Suprapubic skin (tissue), 4 donors: Measurements from ENCODE around the gene WWC2. TPM values are rescaled to one million over a fixed set of nuclear protein-coding genes. Genes with fewer than 3 reads are reported as not detected.
"Not testable (repeated sequence)": the region's sequence is repeated elsewhere in the genome, so short reads cannot be mapped to it uniquely, and the experiment has no call there.

ENCODE experiments used
- DNase-seq, 2 donors: peaks; one replicate each; pipeline ENCODE4 v3.0.0-alpha.2; 2019; ENCODE audit warnings: low spot score in 2 of 2
- H3K27ac ChIP-seq: fragments of 200-600 bp; sonication (generic); one replicate; pipeline ENCODE4 v1.5.1; 2019
- H3K27me3 ChIP-seq: fragments of 200-600 bp; sonication (generic); one replicate; pipeline ENCODE4 v1.5.1; 2019
- H3K36me3 ChIP-seq: fragments of 200-600 bp; sonication (generic); one replicate; pipeline ENCODE4 v1.5.1; 2019
- H3K4me1 ChIP-seq: fragments of 200-600 bp; sonication (generic); one replicate; pipeline ENCODE4 v1.5.1; 2019
- H3K4me3 ChIP-seq: fragments of 200-600 bp; sonication (generic); one replicate; pipeline ENCODE4 v1.5.1; 2019; ENCODE audit warnings: mild to moderate bottlenecking
- H3K9me3 ChIP-seq: fragments of 200-600 bp; sonication (generic); one replicate; pipeline ENCODE4 v1.5.1; 2019
- CTCF ChIP-seq, 2 donors: fragments of 200-600 bp in 1 of 2; fragments of 450-650 bp in 1 of 2; sonication (generic) in 1 of 2; IDR thresholded peaks; one replicate each; pipeline ENCODE4 v1.5.1; 2016 to 2019; ENCODE audit warnings: antibody characterized with exemption in 2 of 2, mild to moderate bottlenecking in 1 of 2, moderate library complexity in 1 of 2
- EP300 ChIP-seq: sonication (generic); formaldehyde crosslinking; IDR thresholded peaks from one replicate; pipeline ENCODE4 v1.6.1; 2017; ENCODE audit warnings: antibody characterized with exemption
- POLR2A ChIP-seq, 2 donors: fragments of 450-650 bp; IDR thresholded peaks; one replicate each; pipeline ENCODE4 v1.6.1; 2017; ENCODE audit warnings: antibody characterized with exemption in 2 of 2, mild to moderate bottlenecking in 2 of 2, moderate library complexity in 2 of 2
- POLR2AphosphoS5 ChIP-seq, 3 donors: sonication (generic); formaldehyde crosslinking; IDR thresholded peaks; one replicate each; pipeline ENCODE4 v1.6.1; 2017; ENCODE audit warnings: antibody characterized with exemption in 3 of 3
- WGBS: methylation state at CpG from one replicate; pipeline ENCODE4 v1.1.5; 2018; 5-methylcytosine and 5-hydroxymethylcytosine counted together
- total RNA-seq, 4 donors: library from RNA; depleted of rRNA; stranded (reverse); fragments of >200 nt; gene quantifications; one replicate each; pipeline ENCODE4 v1.1.0, GENCODE V29; 2016

The WWC2 gene
- total RNA-seq, 4 donors from 2014 or later, result 9.2 to 30.4 (median 15.2) TPM

GRCh38 chr4:183190900-183191527, 92.0 kb downstream of the WWC2 start:
- H3K4me3 ChIP-seq, result no peak overlapping the region
- TF ChIP-seq POLR2AphosphoS5 (IDR thresholded peaks at IDR 0.05), result no peak
- no peak for TF ChIP-seq EP300
- no peak for TF ChIP-seq CTCF (IDR thresholded peaks at IDR 0.05)
- no peak for TF ChIP-seq POLR2A (IDR thresholded peaks at IDR 0.05)
- no peaks in the 10 kb centered on the region for H3K9me3 ChIP-seq
- no peaks in the 10 kb centered on the region for H3K36me3 ChIP-seq
- 87% methylated on average over 4 of the region's 4 CpGs for WGBS
- no peaks in the 10 kb centered on the region for H3K27me3 ChIP-seq
- no peak overlapping the region for H3K27ac ChIP-seq
- H3K4me1 ChIP-seq, result peaks cover 3% of the 10 kb centered on the region
- DNase-seq, result no peak

GRCh38 chr4:183191630-183192029, 92.6 kb downstream of the WWC2 start:
- Histone ChIP-seq H3K36me3 (no peaks in the 10 kb centered on the region), H3K4me1 (peaks cover 3% of the 10 kb centered on the region), H3K27me3 (no peaks in the 10 kb centered on the region), H3K9me3 (no peaks in the 10 kb centered on the region), H3K27ac (no peak overlapping the region), H3K4me3 (no peak overlapping the region)
- TF ChIP-seq POLR2AphosphoS5 (IDR thresholded peaks at IDR 0.05) (no peak), CTCF (IDR thresholded peaks at IDR 0.05) (no peak), EP300 (no peak), POLR2A (IDR thresholded peaks at IDR 0.05) (no peak)
- no peak for DNase-seq
- 93% methylated on average over 5 of the region's 5 CpGs for WGBS

GRCh38 chr4:183192571-183192970, 93.5 kb downstream of the WWC2 start:
- Histone ChIP-seq H3K4me3 (no peak overlapping the region), H3K36me3 (no peaks in the 10 kb centered on the region), H3K27ac (no peak overlapping the region), H3K9me3 (no peaks in the 10 kb centered on the region), H3K4me1 (peaks cover 3% of the 10 kb centered on the region), H3K27me3 (no peaks in the 10 kb centered on the region)
- no peak for TF ChIP-seq POLR2A (IDR thresholded peaks at IDR 0.05)
- TF ChIP-seq POLR2AphosphoS5 (IDR thresholded peaks at IDR 0.05), result no peak
- no peak for TF ChIP-seq EP300
- no peak for TF ChIP-seq CTCF (IDR thresholded peaks at IDR 0.05)
- DNase-seq, result no peak
- WGBS, result 87% methylated on average over 2 of the region's 2 CpGs

DNA sequence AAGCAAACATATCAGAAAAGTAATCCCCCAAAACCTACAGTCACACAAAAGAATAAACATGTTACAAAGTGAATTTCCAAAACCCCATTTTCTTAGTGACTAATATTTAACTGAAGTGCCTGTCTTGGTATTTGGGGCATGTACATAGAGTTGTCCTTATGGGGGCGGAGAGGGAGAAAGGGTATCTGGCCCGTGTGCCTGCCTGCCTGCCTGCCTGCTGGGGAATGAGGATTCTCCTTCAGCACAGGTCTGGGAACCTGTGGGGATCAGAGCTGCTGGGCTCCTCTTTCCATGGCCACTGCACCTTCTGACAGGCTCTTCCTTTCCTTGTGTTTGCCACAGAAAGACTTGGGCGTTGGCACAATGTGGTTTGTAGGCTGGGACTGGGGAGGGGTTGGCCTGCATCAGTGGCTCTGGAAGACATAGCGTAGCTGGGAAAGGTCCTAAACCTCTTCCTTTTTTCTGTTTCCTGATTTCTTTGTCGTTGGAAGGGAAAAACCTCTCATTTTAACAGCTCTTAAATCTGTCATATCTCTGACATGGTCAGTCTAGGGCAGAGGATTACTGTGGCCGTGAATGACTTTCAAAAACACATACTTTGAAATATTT, 94.8 kb downstream of the WWC2 start:
- not testable (repeated sequence) for H3K4me3 ChIP-seq, H3K27me3 ChIP-seq, H3K4me1 ChIP-seq, H3K36me3 ChIP-seq, H3K27ac ChIP-seq, DNase-seq, H3K9me3 ChIP-seq
- WGBS, result 66% methylated on average over 6 of the region's 6 CpGs

GRCh38 chr4:183195534-183195933, 96.5 kb downstream of the WWC2 start:
- DNase-seq, result no peak
- WGBS, result 85% methylated on average over 3 of the region's 3 CpGs
- no peak for TF ChIP-seq CTCF (IDR thresholded peaks at IDR 0.05)
- no peak for TF ChIP-seq EP300
- TF ChIP-seq POLR2A (IDR thresholded peaks at IDR 0.05), result no peak
- no peak for TF ChIP-seq POLR2AphosphoS5 (IDR thresholded peaks at IDR 0.05)
- Histone ChIP-seq H3K27ac (no peak overlapping the region), H3K27me3 (no peaks in the 10 kb centered on the region), H3K9me3 (no peaks in the 10 kb centered on the region), H3K36me3 (no peaks in the 10 kb centered on the region), H3K4me1 (peaks cover 3% of the 10 kb centered on the region), H3K4me3 (no peak overlapping the region)
